Measurements from ENCODE around the gene ALPK1.
"Not testable (repeated sequence)": the region's sequence is repeated elsewhere in the genome, so short reads cannot be mapped to it uniquely, and the experiment has no call there.

The ALPK1 gene

DNA sequence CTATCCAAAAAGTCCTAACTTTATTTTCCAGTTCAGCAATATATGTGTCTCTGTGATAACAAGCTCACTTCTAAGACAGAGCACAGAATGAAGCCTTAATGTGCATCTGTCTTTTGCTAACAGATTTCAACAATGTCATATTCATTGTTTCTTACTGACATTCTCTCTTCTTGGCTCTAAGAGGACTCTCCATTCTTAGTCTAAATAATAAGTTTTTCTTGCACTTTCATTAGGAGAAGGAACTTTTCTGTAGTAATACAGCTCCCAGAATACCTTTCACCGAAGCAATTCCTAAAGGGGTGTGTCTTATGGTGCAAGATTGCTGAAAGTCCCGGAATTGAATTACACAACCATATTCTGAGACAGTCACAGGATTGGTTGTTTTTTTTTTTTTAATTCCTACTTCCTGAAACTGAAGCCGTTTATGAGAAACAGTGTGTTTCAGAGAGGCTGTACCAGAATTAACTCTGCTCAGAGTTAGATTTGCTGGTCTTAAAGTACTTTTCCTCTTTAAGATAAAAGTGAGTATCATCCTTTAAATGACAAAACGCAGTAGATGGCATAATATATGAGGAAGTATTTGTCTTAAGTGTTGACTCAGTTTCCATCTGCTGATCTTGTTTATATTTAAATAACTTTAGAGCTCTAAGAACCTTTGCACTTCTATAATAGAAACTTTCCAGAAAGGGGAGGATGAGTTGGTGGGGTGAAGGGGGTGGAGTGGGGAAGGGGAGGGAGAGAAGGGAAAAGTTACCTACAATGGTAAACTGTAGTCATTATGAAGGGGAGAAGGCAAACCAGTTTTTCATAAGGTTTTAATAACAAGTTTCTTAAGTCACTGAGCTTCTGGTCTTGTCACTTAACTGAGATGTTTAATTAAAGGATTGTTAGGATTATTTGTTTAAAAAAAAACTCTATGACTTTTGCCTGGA is at the start of gene ALPK1:
TSS of gene ALPK1 (plus strand) at position 421 of the 932 bp plus-strand sequence.
- DNase-seq (ENCODE audit: low read depth in 4 of 4, low spot score in 1 of 4): no peak

DNA sequence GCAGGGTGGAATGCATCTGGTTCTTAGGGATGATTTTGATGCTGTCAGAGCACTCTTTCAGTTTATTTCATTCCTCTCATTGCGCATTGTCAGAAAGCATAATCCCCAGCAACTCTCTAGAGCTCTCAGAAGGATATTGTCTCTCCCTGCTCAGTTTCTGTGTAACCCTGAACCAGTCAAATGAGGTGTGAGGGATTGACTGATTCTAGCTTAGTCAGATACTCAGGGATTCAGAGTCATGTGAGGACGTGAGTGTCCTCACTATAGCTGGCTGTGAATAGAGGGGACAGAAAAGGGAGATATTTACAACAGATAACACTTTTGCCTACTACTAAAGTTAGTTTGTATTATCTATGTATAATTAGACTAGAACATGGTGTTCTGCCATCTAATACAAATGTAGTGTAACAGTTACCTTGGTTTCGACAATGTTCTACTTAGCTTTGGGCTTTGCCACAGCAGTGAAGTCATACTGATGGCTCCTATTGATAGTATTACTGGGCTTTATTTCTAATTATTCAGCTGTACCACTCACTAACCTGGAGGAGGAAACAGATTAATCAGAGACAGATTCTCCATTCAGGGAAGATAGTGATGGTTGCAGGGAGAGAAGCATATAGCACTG is 46.0 kb upstream of the ALPK1 start:
- DNase-seq (ENCODE audit: low read depth in 4 of 4, low spot score in 1 of 4): no peak

DNA sequence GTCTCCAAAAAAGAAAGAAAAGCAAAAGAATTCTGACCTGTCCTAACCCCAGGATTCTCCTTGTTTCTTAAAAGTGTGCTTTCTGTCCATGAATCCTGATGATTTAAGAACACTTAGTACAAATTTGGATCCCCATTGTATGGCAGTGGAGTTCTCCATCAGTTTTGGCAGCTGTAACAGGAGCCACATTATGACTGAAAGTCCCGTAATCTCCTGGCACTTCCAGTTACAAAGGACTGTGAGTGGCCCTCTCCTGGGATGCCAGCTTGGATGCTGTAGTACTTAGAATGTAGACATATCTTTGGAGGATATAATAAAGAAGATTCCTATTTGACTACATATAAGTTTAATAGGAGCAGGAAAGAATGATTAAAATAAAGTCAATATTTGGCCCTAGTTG is 44.9 kb upstream of the ALPK1 start:
- no peak for DNase-seq (ENCODE audit: low read depth in 4 of 4, low spot score in 1 of 4)

DNA sequence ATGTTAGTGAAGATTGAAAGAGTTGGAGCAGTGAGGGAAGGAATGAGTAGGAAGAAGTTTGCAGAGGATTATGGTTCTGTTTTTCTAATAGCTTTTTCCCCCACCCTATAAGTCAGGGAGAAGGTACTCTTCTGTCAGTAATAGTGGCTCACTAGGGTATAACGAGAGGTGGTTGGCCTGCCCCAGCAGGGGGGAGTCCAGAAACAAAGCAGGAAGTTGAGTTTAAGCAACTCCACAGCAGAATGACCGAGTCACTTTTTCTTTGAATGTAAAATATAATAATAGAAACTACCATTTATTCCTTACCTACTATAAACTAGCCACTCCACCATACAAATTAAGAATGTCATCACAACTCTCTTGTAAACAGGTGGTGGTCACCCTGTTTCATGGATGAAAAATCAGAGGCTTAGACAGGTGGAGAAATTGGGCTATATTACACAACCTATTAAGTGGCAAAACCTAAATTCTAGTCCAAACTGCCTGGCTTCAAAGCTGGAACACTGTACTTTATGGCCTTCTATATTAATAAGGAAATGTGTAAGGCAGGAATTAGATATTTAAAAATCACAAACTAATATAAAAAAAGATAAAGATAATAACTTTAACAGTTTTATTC is 43.7 kb upstream of the ALPK1 start:
- no peak for DNase-seq (ENCODE audit: low read depth in 4 of 4, low spot score in 1 of 4)

DNA sequence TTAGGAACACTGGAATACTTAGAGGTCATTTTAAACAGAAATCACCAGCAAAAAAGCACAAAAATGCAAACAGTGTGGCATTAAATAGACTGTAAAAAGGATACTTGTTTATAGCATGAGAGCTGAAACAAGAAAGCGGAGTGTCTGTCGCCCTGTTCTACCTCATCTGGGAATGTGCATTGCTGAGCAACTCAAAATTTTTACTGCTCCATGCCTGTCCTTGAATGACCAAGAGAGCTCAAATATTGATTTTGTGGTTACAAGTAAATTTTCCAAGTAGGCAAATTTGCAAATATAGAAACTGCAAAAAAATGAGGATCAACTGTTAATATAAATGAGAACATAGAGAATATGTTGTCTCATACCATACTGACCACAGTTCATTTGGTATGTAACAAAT is 40.1 kb upstream of the ALPK1 start:
- DNase-seq (ENCODE audit: low read depth in 4 of 4, low spot score in 1 of 4): no peak

DNA sequence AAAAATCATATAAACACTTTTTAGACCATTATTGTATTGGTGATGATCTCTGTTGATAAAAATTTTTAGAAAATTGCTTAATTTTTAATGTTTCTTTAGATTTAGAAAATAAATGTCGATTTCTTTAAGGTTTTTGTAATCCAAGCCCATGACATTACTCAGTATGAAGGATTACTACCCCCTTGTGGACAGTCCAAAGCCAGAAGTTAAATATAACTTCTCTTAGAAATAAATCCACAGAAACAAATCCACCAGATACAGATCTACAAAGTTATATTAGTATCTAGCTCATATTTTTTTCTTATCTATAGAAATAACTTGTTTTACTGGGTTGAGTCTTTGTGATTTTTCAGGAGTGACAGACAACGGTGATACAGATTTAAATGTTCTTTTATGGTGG is 30.3 kb upstream of the ALPK1 start:
- no peak for DNase-seq (ENCODE audit: low read depth in 4 of 4, low spot score in 1 of 4)

DNA sequence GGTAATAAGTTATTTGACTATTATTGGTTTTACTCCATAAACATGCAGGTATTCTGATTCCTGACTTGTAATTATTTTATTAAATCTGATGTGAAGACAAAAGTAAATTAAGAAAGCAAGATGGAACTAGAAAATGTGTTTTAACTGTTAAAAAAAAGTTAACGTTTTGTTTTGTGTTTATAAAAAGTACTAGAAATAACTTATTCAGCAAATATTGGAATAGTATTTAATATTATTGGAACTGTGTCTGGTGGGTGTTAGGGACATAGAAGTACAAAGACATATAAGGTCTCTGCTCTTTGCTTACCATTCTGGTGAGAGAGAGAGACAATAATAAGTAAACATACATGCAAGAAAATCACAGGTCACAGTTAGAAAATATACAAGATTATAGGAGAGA is 27.1 kb upstream of the ALPK1 start:
- DNase-seq (ENCODE audit: low read depth in 4 of 4, low spot score in 1 of 4): no peak

DNA sequence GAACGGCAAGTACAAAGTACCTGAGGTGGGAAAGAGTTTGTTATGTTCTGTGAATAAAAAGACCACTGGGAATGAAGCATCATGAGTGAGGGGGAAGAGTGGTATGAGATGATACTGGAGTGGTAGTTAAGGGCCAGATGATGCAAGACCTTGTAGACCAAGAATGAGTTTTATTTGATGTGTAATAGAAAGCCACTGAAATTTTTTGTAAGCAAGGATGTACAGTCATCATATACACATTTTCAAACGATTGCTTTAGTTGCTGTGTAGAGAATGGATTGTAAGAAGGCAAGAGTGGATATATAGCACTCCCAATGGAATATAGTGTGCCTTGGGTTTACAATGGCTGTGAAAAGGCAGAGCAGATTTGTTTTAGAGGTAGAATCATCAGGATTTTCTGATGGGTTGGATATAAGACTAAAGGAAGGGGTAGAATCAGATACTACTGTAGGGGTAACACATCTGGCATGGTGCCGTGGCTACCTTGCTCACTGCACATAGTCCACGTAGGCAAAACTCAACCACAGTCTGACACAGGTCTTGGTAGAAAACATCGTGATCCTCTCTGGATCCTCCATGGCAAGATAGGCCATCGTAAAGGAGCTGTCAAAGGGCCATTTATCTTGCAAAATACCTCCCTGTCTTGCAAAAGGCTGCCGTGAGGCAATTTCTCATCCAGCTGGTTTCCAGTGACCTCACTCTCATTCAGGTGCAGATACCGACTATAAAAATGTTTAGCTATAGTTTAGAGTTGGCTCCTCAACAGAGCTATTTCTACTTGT is 26.3 kb upstream of the ALPK1 start:
- DNase-seq (ENCODE audit: low read depth in 4 of 4, low spot score in 1 of 4): no peak

DNA sequence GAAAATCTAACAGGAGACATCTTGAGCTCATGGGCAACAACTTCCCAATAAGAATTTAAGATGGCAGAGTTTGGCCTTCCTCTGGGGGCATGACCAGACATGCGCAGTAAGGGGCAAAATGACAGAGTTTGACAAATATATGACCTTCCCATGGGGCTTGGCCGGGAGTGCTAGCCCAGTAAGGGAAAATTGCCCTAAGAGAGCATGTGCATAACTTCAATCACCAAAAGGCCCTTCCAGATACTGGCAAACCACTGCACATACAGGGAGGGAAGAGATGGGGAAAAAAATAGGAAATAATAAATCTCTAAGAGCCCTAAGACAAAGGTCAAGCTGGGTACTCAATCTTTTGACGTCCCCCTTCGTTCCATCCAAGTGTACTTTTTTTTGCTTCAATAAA is 24.9 kb upstream of the ALPK1 start:
- no peak for DNase-seq (ENCODE audit: low read depth in 4 of 4, low spot score in 1 of 4)

DNA sequence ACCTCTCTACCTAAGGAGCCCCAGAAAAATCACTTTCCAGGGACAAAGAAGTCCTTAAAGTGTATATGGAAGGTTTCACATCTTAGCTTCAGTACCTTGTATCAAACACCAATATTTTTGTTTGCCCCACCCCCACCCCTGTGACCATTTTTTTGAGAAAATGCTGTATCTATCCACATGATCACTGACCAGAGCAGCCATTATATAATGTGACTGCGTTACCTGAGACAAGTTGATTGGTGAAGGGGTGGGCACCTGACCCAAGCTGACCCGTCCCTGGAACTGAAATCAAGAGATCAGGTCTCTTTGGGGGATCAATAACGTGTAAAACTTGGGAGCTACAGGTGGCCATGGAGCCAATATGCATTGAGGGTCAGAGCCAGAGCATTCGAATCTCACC is 22.2 kb upstream of the ALPK1 start:
- DNase-seq (ENCODE audit: low read depth in 4 of 4, low spot score in 1 of 4): no peak

DNA sequence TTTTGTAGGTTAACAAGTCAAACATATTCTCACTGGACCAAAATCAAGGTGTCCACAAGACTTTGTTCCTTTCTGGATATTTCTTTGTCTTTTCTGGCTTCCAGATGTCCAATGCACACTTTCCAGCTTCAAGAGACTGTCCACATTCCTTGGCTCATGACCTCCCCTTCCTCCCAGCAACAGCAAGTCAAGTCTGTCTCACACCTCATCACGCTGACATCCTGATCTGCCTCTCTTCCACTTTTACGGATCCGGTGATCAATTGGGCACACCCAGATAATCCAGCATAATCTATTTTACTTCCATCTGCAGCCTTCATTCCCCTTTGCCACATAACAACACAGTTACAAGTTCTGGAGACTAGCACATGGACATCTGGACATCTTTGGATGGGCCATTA is 21.1 kb upstream of the ALPK1 start:
- no peak for DNase-seq (ENCODE audit: low read depth in 4 of 4, low spot score in 1 of 4)

DNA sequence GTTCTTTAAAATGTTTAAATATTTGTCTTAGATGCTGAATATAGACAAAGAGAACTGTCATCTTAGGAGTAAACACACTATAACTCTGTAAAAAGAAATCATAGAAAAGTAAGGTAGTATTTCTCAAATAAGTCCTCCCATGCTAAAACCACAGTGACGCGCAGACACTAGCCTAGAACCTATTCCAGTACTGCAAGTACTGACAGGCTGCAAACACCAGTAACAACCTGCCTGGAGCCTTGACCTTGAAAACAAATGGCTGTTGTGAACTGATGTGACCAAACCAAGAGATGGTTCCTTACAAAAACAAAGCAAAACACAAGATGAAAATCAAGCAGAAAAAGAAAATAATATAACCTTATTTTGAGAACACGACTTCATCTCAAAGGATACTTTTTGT is 19.9 kb upstream of the ALPK1 start:
- DNase-seq (ENCODE audit: low read depth in 4 of 4, low spot score in 1 of 4): no peak

DNA sequence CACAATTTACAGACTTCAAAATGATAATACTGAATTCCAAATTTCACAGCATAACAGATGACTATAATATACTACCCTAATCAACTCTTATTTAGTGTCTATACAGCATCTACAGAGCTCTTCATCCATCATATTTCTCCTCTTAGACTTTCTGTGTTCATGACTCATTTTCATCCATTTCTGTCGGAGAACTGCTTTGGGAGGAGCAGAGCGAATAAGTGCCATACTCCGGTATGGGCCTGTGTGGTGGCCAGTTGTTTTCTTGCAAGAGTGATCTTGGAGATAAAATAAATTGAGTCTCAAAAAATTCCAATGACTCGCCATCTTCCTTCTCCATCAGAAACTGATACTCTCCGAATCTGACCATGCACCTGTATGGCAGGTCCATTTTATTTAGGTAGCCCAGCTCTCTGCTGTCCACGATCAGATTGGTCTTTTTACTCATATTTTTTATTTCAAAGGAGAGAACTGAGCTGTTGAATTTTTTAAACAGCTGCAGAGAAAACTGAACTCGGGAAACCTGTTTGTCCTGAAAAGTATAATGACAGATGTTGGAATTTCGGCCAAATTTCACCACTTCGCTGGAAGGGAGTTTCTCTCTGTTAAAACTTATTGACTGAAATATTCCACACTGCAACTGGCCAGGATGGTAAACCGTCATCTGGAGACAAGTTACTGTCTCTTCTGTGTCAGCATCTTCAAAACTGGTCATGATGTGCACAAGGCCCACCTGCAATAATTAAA is 19.3 kb upstream of the ALPK1 start:
- no peak for DNase-seq (ENCODE audit: low read depth in 4 of 4, low spot score in 1 of 4)

DNA sequence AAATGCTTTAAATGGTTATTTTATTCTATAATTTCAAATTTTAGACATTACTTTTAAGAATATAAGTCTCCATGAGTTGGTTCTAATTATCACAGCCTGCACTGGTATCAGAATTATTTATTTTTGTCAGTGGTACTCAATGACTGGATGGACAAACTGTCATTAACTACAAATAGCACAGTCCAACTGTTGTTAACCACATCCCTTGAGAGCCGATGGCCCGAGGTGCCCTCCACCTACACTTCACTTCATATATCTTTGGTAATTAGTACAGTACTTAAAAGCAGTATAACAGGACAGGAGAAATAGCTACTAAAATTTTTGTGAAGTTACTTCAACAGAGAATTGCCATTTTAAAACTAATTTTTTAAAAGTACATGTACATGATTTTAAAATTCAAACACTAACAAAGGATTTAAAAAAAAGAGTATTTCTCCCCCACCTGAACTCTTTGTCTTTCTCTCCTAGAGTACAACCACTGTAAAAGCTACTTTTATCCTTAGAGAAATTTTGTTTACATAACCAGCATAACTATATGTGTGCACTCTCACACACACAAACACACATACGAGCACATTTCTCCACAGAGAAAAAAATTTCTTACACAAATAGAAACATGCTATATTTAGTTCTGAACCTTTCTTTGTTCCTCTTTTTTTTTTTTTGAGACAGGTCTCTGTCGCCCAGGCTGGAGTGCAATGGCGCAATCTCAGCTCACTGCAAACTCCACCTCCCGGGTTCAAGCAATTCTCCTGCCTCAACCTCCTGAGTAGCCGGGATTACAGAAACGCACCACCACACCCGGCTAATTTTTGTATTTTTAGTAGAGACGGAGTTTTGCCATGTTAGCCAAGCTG is 17.9 kb upstream of the ALPK1 start:
- no peak for DNase-seq (ENCODE audit: low read depth in 4 of 4, low spot score in 1 of 4)

DNA sequence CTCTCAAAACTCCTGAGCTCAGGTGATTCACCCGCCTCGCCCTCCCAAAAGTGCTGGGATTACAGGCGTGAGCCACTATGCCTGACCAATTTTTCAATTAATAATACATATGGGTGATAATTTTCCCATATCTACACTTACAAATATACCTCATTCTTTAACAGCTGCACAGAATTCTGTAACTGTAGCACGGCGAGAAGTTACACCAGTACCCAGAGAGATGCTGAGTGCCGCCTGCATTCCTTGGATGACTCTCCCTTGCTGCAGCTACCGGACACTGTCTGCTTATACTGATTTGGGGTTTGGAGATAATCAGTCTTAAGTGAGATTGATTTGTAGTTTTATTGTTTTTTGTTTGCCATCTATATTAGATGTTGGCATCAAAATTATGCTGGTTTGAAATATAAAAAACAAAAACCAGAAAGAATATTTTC is 17.3 kb upstream of the ALPK1 start:
- DNase-seq (ENCODE audit: low read depth in 4 of 4, low spot score in 1 of 4): no peak

DNA sequence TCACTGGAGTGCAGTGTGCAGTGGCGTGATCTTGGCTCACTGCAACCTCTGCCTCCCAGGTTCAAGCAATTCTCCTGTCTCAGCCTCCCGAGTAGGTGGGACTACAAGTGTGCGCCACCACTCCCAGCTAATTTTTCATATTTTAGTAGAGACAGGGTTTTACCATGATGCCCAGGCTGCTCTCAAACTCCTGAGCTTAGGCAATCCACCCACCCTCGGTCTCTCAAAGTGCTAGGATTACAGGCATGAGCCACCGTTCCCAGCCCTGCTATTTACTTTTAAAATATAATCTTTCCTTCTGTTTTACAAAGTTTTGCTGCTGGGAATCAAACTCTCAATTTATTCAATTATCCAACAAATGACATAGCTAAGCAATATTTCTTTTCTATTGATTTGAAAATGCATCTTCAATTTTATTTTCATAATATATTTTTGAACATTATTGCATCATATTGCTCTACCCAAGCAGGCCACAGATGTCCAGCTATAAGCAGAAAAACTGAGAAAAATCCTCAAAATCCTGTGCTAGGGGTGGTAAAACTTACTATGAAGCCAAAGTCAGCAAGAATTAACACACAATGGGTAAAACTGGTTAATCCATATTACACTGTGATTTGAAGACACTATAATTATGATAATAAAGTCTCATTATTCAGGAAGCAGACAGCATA is 16.6 kb upstream of the ALPK1 start:
- no peak for DNase-seq (ENCODE audit: low read depth in 4 of 4, low spot score in 1 of 4)

DNA sequence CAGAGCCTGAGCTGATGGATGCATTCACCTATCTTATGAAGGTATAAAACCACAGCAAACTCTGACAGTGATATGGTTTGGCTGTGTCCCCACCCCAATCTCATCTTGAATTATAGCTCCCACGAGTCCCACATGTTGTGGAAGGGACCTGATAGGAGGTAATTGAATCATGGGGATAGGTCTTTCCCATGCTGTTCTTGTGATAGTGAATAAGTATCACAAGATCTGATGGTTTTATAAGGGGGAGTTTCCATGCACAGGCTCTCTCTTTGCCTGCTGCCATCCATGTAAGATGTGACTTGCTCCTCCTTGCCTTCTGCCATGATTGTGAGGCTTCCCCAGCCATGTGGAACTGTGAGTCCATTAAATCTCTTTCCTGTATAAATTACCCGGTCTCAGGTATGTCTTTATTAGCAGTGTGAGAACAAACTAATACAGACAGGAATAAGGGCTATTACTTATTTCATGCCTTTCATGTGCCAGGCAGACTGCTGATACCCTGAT is 15.2 kb upstream of the ALPK1 start:
- DNase-seq (ENCODE audit: low read depth in 4 of 4, low spot score in 1 of 4): not testable (repeated sequence)

DNA sequence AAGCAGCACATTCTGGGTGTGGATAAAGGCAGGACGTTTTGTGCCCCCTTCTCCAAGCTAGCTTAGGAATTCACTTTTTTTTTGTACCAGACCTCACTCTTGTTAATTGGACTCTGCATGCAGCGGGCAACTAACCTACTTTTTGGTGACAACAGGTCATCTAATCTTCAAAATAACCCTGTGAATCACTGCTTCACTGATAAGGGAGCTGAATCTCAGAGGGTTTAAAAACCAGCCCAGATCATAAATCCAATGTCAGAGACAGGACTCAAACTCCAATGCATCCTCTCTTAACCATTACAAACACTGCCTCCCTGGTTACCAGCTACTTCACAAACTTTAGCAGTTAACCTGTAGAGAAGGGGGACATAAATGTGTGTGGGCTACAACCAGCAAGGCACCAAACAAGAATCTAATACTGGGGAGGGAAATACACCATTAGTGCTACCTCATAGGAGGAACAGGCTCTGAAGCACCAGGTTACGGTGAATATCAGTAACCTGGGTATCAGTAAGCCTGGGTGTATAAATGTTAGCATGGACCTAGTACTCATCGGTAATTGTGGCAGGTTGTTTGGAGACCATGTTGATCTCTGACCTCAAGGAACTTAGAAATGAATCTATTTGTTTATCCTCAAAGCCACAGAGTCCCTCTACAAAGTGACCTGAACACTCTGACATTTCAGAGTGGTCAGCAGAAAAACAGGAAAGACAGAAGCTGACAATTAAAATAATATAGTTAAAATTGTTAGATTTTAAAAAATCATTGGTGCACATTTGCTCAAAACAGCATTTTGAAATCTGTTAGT is 14.1 kb upstream of the ALPK1 start:
- DNase-seq (ENCODE audit: low read depth in 4 of 4, low spot score in 1 of 4): no peak
